ENCODE results near the gene MYLK2.

Gene MYLK2

DNA sequence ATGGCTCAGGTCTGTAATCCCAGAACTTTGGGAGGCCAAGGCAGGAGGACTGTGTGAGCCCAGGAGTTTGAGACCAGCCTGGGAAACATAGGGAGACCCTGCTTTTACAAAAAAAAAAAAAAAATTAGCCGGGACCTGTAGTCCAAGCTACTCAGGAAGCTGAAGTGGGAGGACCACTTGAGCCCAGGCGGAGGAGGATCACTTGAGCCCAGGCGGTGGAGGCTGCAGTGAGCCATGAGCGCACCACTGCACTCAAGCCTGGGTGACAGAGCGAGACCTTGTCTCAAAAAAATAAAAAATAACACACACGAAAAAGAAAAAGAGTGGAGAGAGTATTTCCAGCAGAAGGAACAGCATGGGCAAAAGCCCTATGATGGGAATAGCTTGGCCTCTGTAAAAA, 53.2 kb downstream of the MYLK2 start:
- DNase-seq (ENCODE audit: low read depth): no peak

DNA sequence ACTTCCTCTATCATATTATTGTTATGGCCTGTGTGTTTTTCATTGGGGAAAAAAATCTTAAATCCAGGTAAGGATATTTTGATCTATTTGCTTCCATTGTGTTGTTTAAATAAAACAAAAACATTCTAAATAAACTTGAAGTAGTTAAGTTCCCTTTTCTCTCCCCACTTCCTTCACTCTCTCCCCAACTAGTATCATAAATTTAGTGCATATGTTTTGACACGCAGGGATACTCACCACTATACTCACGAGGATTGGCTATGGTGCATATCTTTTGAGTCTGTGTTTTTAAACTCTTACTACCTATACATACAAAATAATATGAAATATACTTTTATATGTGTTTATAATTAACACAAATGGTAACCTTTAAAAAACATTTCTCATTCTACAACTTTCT, 56.5 kb downstream of the MYLK2 start:
- DNase-seq (ENCODE audit: low read depth): no peak

GRCh38 chr20:31877684-31878083, 58.5 kb downstream of the MYLK2 start:
- DNase-seq (ENCODE audit: low read depth): no peak

DNA sequence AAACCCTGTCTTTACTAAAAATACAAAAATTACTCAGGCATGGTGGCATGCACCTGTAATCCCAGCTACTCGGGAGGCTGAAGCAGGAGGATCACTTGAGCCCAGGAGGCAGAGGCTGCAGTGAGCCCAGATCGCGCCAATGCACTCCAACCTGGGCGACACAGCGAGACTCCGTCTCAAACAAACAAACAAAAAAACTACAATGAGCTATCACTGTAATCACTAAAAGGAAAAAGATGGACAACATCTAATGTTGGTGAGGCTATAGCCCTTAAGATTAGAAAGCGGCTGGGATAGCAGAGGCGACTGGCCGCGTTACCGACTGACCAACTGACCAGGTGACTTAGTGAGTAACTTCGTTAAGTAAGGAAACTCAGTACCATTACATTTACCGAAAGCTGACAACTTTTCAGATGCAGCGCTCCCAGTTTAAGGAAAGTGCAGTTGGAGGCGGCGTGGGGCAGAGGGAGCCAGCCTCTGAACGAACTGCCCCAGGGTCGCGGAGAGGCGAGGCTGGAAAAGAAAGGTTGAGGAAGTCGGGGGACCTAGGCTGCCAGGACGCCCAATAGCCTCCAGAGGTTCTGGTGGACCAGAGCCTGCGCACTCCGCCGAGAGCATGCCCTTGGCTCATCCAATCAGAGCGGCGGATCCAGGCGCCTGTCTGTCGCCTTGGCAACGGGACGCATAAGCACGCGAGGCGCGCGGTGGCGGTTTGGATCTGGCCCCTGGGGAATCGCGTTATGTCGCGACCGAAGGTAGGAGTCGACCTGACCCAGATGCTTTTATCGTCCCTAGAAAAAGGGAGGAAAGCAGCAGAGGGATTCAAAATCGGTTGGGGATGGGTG, 60.2 kb downstream of the MYLK2 start:
- peak; percentile 71 for DNase-seq (ENCODE audit: low read depth)

- no peak for DNase-seq (ENCODE audit: low read depth)
Measured at GRCh38 chr20:31881945-31882344, 62.8 kb downstream of the MYLK2 start.

- no peak for DNase-seq (ENCODE audit: low read depth)
Measured at GRCh38 chr20:31883829-31884228, 64.7 kb downstream of the MYLK2 start.

All from stimulated activated CD8-positive, alpha-beta memory T cell treated with anti-CD3 and anti-CD28 coated beads, Interleukin-7, amount 100 ng/mL, for 24 hours (primary cell).